ENCODE measurements around the gene FBXW8.

The FBXW8 gene

DNA sequence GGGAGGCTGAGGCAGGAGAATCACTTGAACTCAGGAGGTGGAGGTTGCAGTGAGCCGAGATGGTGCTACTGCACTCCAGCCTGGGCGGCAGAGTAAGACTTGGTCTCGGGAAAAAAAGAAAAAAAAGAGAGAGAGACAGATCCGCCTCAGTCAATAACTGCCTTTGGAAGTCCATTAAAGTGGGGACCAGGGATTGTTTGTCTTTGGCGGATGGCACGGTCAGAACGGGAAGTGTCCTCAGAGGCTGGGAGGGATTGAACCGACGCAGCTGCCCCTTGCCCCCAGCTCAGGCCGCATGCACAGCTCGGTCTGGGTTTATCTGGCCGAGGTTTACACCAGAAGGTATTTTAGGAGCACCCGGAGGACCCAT lies 134.0 kb downstream of the FBXW8 start:
- H3K27ac Mint-ChIP-seq, result peak overlapping the region; percentile 51
- no peaks in the 10 kb centered on the region for H3K36me3 Mint-ChIP-seq (ENCODE audit: low read depth)
- H3K4me3 Mint-ChIP-seq, result peak overlapping the region; percentile 52
- no peak for DNase-seq
- no peaks in the 10 kb centered on the region for H3K9me3 Mint-ChIP-seq
- TF ChIP-seq CTCF (IDR thresholded peaks at IDR 0.05), result no peak
- H3K27me3 Mint-ChIP-seq (ENCODE audit: low read depth, poor library complexity), result peaks cover 8% of the 10 kb centered on the region
- peaks cover 64% of the 10 kb centered on the region for H3K4me1 Mint-ChIP-seq

DNA sequence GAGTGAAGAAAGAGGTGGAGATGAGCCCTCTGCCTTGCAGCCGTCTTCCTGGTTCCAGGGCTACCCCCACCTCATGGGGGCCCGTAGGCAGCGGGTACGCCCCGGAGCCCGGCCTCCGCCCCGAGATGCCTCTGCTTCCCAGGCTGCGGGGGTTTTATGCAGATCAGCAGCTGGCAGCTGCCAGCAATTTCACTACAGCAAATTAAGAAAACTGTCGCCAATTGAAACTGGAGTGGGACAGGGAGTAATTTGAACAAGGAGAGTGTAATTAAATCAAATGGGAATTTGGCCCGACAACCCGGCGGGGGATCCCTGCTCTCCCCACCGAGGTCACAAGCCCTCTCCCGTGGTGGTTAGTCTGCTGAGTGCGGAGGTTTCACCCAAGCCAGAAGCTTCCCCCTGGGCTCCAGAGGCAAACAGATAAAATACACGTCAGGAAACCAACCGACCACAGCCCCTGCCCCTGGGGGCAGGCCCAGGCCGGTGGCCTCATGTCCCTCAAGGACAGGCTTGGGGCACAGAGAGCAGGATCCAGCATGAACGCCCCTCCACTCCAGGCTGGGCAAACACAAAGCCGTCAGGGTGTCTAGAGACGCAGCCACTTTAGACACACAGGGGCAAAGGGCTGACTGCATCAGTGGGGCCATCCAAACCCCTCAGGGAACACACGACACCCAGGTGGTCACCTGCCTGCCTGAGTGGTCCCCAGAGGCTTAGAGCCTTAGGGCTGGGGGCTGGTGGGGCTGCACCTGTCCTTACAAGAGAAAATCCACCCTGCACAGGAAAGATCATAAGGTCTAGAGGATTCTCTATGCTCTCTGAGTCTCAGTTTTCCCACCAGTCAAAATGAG lies 134.6 kb downstream of the FBXW8 start:
- H3K36me3 Mint-ChIP-seq (ENCODE audit: low read depth), result no peaks in the 10 kb centered on the region
- H3K27me3 Mint-ChIP-seq (ENCODE audit: low read depth, poor library complexity), result peaks cover 10% of the 10 kb centered on the region
- H3K9me3 Mint-ChIP-seq, result no peaks in the 10 kb centered on the region
- peak overlapping the region; percentile 60 for H3K27ac Mint-ChIP-seq
- TF ChIP-seq CTCF (IDR thresholded peaks at IDR 0.05), result no peak
- no peak overlapping the region for H3K4me3 Mint-ChIP-seq
- no peak for DNase-seq
- H3K4me1 Mint-ChIP-seq, result peaks cover 63% of the 10 kb centered on the region

GRCh38 chr12:117046011-117046369 lies 135.2 kb downstream of the FBXW8 start:
- Mint-ChIP-seq H3K27ac (peak overlapping the region; percentile 60), H3K9me3 (no peaks in the 10 kb centered on the region), H3K4me1 (peaks cover 62% of the 10 kb centered on the region), H3K4me3 (no peak overlapping the region), H3K36me3 (ENCODE audit: low read depth) (no peaks in the 10 kb centered on the region), H3K27me3 (ENCODE audit: low read depth, poor library complexity) (peaks cover 8% of the 10 kb centered on the region)
- peak; percentile 15 for TF ChIP-seq CTCF (IDR thresholded peaks at IDR 0.05)
- peak; percentile 33 for DNase-seq

GRCh38 chr12:117046425-117046824 lies 135.7 kb downstream of the FBXW8 start:
- DNase-seq, result no peak
- H3K27me3 Mint-ChIP-seq (ENCODE audit: low read depth, poor library complexity), result peaks cover 10% of the 10 kb centered on the region
- no peak for TF ChIP-seq CTCF (IDR thresholded peaks at IDR 0.05)
- H3K4me3 Mint-ChIP-seq, result no peak overlapping the region
- H3K4me1 Mint-ChIP-seq, result peaks cover 66% of the 10 kb centered on the region
- H3K27ac Mint-ChIP-seq, result no peak overlapping the region
- H3K9me3 Mint-ChIP-seq, result no peaks in the 10 kb centered on the region
- no peaks in the 10 kb centered on the region for H3K36me3 Mint-ChIP-seq (ENCODE audit: low read depth)

DNA sequence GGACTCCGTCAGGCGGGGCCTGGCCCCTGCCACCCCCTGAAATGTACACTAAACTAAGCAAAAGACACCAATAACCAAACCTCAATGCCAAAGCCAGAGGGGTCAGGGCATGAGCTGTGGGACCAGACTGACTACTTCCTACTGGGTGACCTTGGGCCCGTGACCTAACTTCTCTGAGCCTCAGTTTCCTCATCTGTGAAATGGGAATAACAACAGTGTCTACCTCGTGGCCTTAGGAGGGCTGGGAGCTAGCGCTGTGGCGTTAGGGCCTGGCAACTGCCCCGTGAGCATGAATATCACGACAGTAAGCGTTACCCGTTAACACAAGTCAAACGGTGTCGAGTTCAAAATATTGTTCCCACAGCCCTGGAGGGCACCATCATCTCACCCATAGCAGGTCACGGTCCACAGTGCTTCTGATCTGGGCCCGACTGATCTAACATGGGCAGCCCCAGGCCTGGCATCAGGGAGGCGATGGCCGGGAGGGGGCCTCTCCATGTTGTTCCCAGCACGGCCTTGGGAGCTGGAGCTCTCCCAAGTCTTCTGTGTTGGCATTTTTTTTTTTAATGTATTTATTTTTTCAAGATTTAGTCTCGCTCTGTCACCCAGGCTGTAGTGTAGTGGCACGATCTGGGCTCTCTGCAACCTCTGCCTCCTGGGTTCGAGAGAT lies 136.2 kb downstream of the FBXW8 start:
- no peak overlapping the region for H3K4me3 Mint-ChIP-seq
- no peaks in the 10 kb centered on the region for H3K36me3 Mint-ChIP-seq (ENCODE audit: low read depth)
- H3K27ac Mint-ChIP-seq, result no peak overlapping the region
- TF ChIP-seq CTCF (IDR thresholded peaks at IDR 0.05), result no peak
- peaks cover 71% of the 10 kb centered on the region for H3K4me1 Mint-ChIP-seq
- no peak for DNase-seq
- H3K9me3 Mint-ChIP-seq, result no peaks in the 10 kb centered on the region
- peaks cover 11% of the 10 kb centered on the region for H3K27me3 Mint-ChIP-seq (ENCODE audit: low read depth, poor library complexity)

All from nephron progenitor cell (in vitro differentiated cells).